IPS-11a (cell line): Measurements from ENCODE around the gene LOXL1.
"Not testable (repeated sequence)": the region's sequence is repeated elsewhere in the genome, so short reads cannot be mapped to it uniquely, and the experiment has no call there.

ENCODE experiments used
- H3K4me3 ChIP-seq: one replicate; pipeline ENCODE4 v1.5.1; 2013; ENCODE audit warnings: low read depth, low read length, control low read depth

LOXL1 gene

DNA sequence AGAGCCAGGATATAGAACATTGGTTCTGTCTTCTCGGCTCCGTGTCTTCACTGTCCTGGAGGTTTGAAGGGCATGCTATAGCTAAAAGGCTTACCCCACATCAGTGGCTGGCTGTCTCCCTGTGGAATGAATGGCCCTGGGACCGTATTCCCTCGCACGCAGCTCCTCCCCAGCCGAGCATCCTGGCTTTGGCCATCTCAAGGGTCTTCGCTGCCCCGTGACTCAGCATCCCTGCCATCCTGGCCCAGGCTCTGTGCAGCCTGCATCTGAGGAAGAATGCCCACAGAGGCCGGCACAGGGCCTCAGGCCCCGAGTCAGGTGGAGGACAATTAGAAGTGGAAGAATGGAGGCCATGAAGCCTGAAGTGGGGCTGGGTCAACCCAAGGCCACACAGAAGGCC, 11.0 kb downstream of the LOXL1 start:
- H3K4me3 ChIP-seq, result no peak overlapping the region

DNA sequence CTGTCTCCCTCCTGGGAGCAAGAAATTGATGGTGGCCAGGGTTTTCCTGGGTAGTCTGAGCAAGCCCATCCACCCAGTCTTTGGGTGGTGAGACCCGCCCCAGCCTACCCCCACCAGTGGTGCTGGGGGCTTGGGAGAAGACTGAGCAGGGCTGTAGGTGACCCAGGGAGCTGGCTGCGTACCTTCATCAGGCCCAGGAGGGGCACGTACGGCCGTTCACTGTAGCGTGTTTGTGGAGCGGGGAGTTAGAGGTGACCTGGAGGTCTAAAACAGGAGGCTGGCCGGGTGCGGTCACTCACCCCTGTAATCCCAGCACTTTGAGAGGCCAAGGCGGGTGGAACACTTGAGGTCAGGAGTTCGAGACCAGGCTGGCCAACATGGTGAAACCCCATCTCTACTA, 11.5 kb downstream of the LOXL1 start:
- H3K4me3 ChIP-seq, result no peak overlapping the region

DNA sequence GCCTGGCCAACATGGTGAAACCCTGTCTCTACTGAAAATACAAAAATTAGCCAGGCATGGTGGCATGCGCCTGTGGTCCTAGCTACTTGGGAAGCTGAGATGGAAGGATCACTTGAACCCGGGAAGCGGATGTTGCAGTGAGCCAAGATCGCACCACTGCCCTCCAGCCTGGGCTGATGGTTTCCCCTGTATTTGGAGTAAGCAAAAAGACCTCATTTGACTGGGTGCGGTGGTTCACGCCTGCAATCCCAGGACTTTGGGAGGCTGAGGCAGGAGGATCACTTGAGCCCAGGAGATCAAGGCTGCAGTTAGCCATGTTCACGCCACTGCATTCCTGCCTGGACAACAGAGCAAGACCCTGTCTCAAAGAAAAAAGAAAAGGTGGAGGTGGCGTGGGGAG, 12.3 kb downstream of the LOXL1 start:
- not testable (repeated sequence) for H3K4me3 ChIP-seq

DNA sequence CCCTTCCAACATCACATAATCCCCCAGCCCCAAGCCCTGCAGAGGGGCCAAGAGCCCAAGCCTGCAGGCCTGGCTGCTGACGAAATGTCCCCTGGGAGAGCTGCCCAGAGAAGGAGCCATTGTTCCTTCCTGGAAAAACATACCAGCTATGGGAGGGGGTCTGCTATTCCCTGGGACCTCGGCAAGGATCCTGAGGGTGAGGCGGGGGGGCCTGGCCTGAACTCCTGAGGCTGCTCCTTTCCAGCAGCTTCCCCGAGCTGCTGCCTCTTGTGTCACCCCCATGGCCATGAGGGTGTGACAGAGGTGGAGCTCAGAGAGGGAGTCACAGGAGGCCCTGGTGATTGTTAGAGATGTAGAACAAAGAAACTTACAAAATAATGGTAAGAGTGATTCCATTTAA, 12.9 kb downstream of the LOXL1 start:
- no peak overlapping the region for H3K4me3 ChIP-seq

DNA sequence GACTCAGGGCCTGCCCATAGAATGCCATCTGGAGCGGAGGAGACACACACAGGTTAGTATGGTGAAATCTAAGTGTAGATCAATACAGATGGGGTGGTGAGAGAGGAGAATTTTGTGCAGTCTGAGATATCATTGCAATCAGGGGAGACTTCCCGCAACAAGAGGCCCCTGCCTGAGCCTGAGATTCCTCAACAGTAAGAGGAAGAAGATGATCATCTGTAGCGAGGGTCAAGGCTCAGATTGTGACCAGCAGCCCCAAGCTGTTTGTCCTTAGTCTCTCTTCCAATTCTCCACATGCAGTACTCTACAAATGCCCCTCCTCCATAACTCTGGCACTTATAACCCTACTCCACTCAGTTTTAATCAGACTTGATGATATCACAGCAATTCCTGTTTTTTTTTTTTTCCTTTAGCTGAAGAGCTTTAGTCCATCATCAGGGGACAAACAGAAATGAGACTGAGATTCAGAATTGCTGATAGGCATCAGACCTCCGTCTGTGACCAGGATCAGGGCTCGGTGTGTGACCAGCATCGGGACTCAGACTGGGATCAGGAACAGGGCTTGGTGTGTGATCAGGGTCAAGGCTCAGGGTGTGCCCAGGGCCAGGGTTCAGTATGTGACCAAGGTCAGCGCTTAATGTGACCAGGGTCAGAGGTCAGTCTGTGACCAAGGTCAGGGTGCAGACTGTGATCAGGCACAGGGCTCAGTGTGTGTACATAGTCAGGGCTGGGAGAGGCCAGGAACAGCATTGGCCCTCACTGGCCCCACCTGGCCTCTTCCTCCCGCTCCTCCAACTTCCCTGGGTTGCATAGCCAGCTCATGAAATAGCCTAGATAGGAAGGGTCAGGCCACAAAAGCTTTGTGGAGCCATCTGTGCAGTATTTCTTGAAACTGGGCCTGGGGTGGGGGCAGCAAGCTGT, 14.1 kb downstream of the LOXL1 start:
- H3K4me3 ChIP-seq, result no peak overlapping the region

DNA sequence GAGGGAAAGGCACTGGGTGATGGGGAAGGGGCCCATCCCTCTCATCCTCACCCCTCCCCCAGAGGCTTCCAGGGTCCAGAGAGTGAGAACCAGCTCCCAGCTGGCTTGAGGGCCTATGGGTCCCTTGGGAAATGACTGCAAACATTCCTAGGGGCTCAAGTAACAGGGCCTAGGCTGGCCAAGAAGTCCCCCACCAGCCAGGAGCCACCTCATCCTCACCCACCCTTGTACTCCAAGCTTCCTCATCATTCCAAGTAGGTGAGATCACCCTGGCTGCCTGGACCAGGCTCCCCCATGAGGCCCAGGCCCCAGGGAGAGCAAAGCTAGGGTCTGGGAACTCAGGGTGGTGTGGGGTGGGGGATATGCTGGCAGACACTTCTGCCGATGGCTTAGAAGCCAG, 14.8 kb downstream of the LOXL1 start:
- no peak overlapping the region for H3K4me3 ChIP-seq

DNA sequence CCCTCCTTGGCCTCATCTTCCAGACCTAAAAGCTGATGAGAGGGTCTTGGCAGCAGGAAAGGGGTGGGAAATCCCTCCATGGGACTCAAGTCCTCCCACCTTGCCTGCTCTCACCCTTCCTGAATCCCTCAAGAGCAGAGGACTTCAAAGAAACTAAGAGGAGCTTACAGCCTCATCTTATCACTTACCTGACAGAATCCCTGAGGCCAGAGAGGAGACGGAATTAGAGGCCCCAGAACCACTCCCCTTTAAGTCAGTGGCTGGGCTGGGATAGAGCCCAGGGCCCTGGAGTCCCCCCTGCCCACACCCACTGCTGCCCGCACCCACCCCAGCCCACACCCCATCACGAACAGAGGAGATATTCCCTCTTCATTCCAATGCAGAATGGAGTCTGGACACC, 15.2 kb downstream of the LOXL1 start:
- H3K4me3 ChIP-seq, result no peak overlapping the region

DNA sequence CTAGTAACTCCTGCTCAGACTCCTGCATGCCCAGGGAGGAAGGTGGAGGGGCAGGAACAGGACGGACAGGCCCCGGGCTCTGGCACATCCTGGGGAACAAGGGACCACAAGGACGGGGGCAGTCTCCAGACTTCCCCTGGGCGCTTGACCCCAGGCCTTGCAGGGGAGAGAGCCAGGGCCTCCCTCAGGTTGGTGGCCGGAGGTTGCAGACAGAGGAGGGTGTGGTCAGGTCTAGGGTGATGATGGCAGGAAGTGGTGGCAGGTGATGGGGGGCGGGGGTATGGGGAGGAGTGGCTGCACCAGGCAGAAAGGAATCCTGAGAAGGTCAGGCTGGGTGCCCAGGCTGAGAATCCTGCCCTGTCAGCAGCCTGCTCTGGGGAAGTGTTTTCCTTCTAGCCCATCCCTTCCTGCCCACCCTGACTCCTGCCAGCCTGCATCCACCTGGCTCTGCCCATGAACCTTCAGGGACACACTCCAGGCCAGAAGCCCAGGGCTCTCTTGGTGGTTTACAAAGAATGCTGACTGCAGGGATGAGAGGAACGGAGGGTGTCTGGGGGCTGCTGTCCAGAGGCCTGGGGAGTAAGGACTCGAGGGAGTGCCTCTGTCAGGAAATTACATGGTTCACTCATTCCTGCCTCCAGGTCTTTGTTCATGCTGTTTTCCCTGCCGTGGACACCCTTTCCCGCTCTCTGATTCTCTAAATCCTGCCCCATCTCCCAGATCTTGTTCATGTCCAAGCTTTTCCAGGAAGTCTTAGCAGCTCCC, 15.8 kb downstream of the LOXL1 start:
- H3K4me3 ChIP-seq, result no peak overlapping the region

DNA sequence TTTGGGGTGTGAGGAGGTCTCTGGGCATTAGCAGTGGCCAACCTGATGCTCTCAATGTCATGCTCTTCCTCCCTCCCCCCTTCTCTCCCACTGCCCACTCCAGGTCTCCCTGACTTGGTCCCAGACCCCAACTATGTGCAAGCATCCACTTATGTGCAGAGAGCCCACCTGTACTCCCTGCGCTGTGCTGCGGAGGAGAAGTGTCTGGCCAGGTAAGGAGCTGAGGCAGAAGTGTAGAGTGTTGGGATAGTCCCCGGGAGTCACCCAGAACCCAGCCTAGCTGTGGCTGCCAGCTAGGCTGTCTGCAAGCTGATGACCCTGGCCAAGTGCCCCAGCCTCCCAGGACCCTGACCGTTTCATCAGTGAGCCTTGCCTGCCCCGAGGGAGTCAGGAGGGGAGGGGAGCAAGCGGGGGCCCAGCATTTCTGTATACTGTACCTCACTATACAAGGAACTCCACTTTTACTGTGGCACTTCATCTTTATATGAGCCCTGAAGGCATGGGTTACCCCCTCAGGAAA, 16.5 kb downstream of the LOXL1 start:
- H3K4me3 ChIP-seq, result no peak overlapping the region

DNA sequence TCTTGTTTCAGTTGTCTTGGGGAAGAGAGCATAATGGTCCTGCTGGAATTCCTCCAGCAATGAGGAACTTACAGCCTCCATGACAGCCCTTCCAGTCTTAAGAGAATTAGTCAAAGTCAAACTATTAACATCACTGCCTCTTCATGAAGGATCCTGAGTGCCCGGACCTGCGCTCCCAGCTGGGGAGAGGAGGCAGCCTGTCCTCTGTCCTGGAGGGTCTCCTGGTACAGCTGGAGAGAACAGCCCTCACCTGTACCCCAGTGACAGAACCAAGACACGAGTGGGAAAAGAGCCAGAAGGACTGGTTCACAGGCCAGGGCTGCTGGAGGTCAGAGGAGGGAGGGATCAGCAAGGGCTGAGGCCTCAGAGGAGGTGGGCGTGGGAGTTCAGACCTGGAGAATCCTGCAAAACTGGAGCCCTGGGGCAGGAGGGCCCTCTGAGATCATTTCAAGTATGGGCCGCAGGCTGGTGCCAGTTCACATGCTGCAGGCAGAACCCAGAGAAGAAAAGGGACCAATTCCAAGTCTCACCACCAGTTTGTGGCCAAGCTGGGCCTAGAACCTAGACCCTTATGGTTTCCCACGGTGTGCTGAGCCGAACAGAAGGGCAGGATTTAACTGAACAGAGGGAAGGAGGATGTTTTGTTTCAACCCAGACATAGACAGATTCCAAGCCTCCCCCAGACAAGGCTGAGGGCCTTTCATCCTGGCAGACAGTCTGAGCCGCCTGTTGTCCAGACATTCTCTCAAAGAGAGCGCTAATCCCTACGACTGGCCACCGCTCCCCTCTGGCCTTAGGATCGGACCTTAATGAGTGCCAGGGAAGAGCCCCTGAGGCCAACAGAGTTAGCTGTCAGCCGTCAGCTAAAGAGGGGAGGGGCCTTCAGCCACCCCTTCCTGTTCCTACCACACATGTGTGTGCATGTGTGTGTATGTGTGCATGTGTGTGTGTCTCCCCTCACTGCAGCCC, 18.2 kb downstream of the LOXL1 start:
- no peak overlapping the region for H3K4me3 ChIP-seq

DNA sequence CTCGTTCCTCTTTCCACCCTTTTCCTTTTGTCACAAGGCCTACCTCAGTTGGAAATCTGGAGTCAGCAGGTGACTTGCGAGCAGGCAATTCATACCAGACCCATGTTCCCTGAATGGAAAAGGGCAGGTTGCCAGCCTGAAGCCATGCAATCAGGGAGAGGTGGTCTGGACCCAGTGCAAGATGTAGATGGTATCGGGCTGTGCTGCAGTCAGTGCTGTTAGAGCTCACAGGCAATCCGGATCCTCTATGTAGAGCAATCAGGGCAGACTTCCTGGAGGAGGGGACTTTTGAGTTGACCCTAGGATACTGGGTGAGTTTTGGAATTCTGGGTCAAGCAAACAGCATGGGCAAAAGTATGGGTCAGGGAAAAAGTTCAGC, 18.9 kb downstream of the LOXL1 start:
- no peak overlapping the region for H3K4me3 ChIP-seq

DNA sequence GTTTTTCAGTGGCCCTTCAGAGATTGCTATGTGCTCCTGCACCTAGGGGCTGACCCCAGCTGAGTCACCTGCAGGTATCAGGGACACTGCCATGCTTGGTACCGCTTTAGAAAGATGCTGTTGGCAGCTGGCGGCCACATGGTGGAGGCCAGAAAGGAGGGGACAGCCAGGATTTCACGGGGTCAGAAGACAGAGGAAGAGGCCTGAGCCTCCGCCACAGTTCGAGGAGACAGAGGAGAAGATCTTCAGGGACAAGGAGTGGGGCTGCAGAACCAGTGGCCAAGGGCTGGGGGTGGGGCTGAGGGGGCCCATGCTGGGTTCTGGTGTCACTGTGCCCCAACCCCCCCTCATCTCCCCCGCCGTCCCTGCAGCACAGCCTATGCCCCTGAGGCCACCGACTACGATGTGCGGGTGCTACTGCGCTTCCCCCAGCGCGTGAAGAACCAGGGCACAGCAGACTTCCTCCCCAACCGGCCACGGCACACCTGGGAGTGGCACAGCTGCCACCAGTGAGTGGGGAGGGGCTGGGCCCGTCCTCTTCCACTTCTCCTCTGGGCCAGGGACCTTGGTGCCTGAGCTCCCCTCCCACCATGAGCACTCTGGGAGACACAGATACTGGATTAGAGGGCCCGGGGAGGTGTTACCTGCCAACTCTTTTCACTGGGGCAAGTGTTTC, 19.9 kb downstream of the LOXL1 start:
- no peak overlapping the region for H3K4me3 ChIP-seq

DNA sequence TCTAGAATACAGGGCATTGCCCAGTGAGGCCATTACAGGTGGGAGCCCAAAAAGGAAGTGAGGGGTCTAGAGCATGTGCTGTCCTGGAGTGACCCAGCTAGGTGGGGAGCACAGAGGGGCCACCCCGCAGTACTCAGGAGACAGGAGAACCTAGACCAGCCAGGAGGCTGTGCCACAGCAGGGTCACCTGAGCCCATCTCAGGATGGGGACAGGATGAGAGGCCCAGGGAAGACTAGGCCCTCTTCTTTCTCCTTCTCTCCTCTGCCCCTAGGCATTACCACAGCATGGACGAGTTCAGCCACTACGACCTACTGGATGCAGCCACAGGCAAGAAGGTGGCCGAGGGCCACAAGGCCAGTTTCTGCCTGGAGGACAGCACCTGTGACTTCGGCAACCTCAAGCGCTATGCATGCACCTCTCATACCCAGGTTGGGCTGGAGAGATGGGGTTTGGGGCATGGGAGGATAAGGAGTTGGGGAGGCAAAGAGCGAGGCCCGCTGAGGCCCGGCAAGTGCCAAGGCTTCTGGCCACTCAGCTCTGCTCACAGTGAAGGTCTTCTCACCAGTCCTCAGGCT, 20.6 kb downstream of the LOXL1 start:
- no peak overlapping the region for H3K4me3 ChIP-seq

DNA sequence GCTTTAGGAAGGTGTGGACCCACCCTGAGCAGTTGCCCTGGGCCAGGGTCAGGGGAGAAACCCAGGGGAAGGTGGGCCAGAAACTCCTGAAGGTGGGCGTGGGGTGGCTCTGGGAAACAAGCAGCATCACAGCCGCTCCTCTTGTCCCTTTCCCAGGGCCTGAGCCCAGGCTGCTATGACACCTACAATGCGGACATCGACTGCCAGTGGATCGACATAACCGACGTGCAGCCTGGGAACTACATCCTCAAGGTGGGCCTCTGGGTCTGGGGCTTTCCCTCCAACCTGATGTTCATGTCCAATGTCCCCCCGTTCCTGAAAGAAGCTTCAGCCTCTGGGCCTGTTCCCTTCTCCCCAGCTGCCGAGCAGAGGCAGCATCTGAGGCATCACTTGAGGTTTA, 21.4 kb downstream of the LOXL1 start:
- no peak overlapping the region for H3K4me3 ChIP-seq

DNA sequence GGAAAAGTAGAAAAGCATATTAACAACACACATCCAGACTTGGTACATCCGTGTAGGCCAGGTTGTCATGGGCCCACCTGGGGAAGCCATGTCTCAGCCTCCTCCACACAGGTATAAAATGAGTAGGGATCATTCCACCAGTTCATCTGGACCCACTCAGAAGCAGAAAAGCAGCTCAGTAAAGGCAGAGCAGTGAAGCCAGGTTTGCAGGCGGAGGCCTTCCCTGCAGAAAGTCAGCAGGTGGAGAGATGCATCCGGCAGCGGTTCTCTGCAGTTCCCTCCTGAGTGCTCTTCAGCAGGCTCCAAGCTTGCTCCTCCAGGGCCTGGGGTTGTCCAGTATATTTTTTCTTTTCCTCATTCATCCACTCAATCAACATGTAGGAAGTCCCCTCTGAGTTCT, 22.1 kb downstream of the LOXL1 start:
- no peak overlapping the region for H3K4me3 ChIP-seq

DNA sequence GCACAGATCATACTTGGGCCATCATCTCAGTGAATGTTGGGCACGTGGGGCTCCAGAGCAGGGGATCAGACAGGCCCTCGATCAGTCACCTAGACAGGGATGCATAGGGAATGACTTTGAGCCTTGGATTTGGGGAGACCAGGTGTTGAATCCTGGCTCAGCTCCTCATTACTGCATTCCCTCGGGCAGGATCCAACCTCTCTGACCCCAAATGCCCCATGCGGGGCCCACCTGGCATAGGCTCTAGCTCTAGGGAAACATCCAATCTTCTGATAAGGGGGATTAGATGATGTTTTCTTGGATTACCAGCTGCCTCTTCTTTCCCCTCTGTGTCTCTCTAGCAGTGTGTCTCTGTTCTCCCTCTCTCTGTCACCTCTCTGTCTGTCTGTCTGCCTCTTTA, 22.7 kb downstream of the LOXL1 start:
- no peak overlapping the region for H3K4me3 ChIP-seq

DNA sequence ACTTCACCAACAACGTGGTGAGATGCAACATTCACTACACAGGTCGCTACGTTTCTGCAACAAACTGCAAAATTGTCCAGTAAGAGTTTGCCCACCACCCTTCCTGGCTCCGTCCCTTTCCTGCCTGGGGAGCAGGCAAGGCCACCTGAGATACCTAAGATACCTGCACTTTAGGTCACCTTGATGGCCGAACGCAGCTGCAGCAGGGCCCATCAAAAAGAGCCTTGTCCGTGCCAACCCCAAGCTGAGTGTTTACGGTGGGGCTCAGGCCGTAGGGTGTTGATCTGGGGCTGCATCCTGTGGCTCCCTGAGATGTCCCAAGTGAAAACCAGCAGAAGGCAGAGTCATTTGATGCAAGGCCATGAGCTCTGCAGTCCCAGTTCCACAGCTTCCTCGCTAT, 23.2 kb downstream of the LOXL1 start:
- no peak overlapping the region for H3K4me3 ChIP-seq

DNA sequence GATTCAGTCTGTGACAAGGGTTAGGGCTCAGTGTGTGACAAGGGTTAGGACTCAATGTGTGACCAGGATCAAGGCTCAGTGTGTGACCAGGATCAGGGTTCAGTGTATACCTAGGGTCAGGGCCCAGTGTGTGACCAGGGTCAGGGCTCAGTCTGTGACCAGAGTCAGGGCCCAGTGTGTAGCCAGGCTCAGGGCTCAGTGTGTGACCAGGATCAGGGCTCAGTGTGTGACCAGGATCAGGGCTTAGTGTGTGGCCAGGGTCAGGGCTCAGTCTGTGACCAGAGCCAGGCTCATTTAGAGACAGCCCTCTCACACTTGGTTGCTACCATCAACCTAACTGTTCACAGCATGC, 24.2 kb downstream of the LOXL1 start:
- H3K4me3 ChIP-seq, result no peak overlapping the region

DNA sequence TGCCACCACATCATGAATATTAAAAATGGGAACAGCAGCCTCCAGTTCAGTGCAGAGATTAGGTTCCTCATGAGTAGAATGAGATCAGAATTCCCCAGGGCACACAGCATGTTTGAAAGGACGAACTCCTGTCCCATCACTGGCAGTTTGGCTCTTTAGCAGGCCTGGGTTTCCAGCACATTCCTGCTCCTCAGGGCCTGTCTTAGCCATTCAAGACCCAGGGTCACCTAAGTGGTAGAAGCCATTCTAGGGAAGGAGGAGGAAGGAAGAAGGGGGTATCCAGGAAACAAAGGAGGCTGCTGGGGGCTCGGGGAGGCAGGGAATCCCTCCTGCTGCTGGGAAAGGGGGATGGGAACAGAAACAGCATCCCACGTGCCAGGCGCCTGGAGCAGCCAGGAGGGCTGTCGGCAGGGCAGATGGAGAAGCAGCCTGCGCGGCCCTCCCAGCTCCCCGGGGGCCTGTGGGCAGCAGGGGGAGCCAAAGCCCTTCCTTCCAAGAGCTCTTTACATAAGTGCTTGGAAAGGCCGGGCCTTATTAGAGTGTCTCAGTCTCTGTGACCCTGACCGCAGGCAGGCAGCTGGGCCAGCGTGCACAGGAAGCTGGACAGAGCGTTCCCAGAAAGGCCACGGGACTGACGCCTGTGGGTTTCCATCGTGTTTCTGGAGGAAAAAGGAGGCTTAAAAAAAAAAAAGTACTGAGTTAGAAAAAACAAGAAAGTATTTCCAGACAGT, 24.7 kb downstream of the LOXL1 start:
- H3K4me3 ChIP-seq, result no peak overlapping the region
